Amniotic epithelial cell (primary cell): Measurements from ENCODE around the gene ALPK3.

Experiments used
- DNase-seq: peaks from one replicate; pipeline ENCODE4 v3.0.0-alpha.2; 2010; ENCODE audit warnings: low read depth

Gene ALPK3

DNA sequence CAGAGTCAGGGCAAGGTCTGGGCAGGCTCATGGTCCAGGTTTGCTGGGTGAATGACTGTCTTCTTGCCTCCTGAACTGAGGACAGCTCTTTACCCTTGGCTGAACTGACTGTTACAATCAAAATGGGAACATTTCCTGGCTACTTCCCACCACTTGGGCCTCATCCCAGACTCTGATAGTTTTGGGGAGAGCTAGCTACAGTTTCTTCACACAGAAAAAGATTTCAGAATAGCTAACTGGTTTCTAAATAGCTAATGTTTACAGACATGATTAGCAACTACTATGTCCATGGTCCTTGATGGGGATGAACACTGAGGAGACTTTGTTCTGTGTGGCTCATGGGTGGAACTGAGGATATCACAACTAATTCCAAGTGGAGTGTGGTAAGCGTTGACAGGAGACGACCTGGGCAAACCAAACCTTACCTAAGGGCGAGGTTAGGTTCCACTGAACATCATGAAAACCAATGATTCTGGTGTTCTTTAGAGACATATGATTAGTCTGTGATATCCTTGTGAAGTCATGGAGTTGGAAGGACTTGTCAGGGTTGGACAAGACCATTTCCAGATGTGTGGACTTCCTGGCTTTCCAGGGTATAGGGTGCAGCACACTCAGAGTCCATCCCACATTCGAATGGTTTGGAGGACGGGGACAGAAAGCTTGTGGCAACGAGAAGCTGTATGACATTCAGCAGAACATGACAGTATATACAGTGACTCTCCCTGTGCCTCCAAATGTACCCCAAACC, 7.3 kb downstream of the ALPK3 start:
- DNase-seq, result no peak

DNA sequence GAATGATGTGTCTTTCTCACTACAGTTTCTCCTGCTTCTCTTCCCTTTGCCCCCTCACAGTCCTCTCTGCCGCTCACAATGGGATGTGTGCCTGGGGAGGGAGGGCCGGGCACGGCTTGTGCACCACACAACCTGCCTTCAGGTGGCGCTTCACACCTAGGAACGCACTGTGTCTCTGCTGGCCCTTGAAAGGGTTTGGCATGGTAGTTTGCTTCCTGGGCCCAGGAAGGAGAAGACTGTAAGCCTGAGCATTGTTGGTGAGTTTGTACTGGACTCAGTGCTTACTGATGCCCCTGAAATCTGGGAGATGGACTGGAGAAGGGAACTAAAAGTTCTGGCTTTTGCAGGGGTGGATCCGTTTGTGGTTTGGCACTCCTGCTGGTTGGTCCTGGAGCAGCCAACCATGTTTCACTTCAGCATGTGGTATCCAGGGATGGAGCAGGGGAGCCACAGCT, 9.2 kb downstream of the ALPK3 start:
- DNase-seq, result peak; percentile 27

DNA sequence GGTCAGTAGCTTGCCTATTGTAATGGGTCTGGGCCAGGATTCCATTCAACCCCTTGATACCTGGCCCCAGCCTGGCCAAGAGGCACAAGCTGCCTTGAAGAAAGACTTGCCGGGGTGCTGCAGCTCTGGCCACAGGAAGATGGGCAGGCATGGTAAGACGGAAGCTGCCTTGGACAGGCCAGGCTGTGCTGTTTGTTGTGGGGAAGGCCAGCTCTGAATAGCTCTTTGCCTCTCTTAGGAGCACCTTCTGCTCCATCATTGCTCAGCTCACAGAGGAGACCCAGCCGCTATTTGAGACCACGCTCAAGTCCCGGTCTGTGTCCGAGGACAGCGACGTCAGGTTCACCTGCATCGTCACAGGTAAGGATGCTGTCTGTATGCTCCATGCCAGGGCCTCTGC, 10.1 kb downstream of the ALPK3 start:
- DNase-seq, result no peak

DNA sequence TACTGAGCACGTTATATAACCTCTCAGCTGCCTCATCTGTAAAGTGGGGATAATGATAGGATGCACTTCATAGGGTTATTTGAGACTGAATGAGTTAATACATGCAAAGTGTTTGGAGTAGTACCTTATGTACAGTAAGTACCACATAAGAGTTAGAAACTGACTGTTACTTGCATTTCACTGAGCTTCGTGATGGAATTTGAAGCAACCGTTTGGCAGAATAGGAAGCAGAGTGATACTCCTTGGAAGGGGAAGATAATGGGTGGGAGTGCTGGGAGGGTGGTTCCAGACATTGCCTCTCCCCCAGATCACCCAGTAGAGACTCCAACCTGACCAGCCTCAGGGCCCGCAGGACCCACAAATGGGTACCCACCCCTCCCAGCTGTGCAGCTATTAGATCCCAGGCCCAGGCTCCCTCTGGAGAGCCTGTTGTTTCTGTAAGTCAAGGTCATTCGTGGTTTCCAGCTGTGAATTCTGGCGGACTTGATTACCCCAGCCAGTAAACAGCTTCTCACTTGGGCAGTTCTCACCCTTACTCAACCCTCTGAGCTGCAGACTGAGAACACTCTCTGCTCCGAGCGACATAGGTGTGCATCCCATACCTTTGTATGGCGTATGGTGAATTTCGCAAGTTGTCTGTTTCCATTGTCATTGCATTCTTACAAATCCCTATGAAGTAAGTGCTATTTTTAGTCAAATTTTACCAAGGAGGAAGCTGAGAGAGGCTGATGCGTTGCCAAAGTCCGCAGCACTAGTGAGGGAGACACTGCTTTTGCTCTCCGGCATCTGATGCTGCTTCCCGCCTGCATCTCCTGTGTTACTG, 11.1 kb downstream of the ALPK3 start:
- peak; percentile 30 for DNase-seq

DNA sequence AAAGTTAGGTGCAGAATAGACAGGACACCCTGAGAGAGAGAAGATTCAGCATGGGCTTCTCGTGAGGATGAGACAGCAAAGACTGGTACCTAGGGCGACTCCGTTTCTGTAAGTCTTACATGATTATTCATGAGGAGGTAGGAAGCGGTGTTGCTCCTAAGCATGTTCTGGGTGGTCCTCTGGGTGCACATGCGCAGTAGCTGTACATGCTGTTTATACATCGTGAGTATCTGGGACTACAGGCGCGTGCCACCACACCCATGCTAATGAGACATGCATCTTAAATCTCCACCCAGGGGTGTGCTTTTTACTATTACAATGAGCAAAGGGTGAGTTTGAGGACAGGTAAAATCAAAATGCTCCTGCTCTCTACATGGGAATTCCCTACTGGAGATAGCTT, 12.3 kb downstream of the ALPK3 start:
- no peak for DNase-seq

DNA sequence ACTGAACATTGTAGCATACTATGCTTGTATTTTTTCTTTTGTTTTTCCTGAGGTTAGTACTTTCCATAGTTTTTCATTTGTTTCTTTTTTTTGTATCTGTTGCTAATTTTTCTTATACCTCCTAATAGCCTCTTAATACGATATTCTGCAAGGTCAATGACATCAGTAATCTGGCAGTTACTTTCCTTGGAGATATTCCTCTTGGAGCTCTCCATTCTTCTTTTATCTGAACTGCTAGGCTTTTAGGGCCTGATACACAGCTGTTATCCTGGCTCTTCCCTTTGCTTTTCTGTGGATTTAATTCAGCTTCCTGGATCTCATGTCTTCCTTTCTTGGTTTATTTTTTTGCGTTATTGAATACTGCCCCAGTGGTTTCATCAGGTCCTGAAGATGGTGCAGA, 12.9 kb downstream of the ALPK3 start:
- DNase-seq, result no peak

DNA sequence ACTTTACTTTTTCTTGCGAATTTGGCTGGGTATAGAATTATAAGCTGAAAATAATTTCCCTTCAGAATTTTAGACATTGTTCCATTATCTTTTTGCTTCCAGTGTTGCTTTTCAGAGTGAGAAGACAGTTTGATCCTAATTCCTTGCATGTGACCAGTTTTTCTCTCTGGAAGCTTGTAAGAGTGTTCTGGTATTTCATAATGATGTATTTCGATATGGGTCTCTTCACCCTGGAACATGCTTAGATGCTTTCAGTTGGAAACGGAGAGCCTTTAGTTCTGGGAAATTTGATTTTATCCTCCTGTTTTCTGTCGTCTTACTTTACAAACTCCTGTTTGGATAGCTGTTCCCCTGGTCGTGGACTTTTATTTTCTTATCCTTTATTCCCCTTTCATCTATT, 13.9 kb downstream of the ALPK3 start:
- DNase-seq, result no peak

DNA sequence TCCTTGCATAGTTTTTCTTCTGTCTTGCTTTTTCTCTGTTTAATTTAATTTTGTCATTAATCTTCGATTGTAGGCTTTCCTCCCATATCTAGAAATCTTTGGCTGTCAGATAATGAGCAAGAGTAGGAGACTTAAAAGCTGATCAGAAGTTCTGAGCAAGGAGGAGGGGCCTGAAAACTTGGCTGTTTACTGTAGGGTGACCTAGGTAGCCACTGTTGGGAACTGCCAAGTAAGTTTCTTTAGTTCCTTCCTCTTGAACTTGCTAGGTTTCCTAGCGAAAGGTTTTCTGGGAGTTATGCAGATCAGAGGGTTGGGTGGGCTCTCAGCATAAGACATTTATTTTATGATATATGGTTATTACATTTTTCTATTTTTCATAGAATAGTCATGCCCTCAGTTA, 14.5 kb downstream of the ALPK3 start:
- DNase-seq, result no peak

DNA sequence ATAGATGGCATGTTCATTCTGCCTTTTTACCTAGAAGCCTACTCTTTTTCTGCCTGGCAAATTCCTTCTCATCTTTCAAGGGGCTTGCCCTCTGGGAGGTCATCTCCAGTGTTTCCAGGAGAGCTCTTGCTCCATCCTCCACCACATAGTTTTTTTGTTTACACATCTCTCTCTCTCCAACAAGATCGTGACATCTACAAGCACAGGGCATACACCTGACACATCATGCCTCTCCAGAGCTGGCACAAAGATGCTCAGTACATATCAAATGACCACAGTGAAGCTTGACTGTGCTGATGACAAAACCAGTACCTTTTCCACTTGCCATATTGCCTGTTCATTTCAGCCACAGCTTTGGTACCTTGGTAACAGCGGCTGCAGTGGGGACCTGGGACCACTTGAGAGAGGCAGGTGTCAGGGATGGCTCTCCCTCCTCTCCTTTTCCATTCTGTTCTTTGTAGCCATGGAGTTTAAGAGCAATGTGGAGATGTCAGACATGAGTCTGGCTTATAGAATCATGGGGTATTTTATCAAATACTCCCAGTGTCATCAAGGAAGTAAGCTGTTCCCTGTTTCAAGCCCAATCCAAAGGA, 15.4 kb downstream of the ALPK3 start:
- DNase-seq, result no peak

DNA sequence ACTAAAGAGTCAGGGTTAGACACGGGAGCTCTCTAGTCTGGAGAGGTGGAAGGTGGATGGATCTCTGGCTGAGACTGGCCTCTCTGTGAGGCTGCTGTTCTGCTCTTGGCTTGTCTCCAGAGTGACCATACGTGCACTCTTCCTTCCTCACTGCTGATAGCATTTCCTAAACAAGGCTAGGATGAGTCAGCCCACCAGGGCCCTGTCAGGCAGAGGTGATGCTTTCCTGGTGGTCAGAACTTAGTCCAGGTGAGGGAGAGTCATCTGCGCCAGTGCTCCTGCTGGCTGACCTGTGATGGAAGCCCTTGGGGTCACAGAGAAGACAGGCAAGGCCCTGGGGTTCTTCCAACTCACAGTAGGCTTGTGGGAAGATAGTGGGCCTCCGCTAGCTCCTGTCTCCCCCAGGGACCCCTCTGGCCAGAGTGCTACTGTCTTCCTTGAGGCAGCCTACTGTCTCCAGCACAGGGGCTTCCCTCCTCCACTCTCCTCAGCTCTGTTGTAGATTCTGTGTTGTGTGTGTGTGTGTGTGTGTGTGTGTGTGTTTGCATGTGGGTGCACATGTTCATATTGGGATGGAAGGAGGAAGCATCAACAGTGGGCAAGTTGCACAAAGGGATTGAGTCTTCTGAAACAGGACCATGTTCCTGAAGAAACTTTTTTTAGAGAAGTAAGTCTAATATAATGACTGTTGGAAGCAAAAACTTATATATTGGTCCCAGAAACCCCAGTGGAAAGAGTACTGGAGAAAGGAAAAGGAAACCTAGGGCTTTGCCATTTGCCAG, 16.5 kb downstream of the ALPK3 start:
- DNase-seq, result peak; percentile 66

DNA sequence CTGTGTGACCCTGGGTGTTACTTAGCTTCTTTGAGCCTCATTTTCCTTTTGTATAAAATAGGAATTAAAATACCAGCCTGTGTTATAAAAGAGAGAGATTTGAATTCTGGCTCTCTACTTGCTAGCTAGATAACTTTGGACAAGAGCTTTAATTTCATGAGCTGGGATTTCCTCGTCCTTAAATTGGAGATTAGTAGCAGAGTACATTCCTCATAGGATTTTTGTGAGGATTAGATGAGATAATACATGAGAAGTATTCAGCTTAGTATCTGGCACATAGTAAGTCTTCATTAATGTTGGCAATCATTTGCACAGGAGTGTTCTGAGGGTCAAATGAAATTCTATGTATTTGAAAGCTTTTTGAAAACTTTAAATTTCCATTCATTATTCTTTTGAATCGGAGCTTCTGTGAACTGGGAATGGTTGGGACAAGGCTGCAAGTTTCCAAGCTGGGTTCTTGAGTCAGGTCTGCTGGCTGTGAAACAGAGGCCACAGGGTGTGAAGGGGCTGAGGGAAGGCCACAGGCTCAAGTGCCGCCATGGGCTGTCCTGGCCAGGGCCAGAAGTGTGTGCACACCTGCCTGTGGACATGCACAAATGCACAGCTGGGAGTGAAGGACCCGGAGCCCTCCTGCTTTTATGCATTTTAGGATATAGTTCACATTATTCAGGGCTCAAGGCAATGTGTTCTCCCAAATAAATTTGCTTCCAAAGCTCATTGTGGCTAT, 17.2 kb downstream of the ALPK3 start:
- DNase-seq, result no peak

DNA sequence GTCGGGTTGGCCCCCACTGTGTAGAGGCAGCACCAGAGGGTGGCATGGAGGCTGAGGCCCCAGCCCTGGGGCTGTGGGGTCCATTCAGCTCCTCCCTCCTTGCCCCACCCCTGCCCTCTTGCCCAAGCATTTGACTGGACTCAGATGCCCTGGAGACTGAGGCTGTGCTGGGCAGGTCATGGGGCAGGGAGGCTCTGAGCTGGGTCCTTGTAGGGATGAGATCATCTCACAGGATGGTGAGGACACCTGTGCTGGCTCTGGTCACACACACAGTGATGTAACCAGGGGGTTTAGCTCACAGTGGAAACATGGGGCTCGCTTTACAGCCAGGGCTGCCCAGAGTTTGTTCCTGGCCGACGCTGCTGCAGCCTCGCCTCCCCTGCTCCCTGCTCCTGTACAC, 17.8 kb downstream of the ALPK3 start:
- DNase-seq, result no peak

DNA sequence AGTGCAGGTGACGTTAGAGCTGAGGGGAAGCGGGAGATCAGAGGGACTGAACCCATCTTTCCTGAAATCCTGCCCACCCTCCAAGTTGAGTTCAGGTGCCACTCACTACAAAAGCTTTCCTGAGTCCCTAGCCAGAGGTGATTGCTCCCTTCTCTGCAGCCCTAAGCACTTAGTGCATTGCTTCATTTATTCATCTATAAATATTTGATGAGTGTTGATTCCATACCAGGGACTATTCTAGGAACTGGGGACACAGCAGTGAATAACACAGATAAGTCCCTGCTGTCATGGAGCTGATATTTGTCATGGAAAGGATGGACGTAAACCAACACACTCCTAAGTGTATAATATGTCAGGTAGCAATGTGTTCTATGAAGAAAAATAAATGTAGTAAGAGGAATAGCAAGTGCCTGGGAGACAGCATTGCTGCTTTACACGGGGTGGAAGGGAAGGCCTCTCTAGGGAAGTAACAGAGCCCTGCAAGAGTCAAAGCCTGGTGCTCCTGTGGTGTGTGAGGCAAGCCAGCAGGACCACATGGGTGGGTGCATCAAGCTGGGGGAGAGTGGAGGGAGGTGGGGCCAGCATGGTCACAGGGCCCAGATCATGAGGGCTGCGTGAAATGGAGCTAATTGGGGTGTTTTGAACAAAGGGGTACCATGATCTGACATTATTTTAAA, 18.6 kb downstream of the ALPK3 start:
- no peak for DNase-seq

DNA sequence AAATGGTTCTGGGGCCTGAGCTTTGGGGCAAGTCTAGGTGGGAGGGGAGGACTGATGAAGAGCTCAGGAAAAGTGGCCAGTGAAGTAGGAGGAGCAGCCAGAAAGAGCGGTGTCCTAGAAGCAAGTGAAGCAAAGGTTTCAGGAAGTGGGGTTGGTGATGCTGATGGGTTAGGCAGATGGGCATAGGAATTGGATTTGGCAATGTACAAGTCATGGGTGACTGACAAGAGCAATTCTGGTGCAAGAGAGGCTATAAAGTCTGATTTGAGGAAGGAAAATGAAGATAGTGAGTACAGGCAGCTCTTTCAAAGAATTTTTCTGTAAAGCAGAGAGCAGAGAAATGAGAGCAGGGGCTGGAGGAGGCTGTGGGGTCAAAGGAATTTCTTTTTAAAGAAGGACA, 19.7 kb downstream of the ALPK3 start:
- DNase-seq, result no peak

DNA sequence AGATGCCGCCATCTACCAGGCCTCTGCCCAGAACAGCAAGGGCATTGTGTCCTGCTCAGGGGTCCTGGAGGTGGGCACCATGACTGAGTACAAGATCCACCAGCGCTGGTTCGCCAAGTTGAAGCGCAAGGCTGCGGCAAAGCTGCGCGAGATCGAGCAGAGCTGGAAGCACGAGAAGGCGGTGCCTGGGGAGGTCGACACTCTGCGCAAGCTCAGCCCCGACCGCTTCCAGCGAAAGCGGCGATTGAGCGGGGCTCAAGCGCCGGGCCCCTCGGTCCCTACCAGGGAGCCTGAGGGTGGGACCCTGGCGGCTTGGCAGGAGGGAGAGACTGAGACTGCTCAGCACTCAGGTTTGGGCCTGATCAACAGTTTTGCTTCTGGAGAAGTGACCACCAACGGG, 22.6 kb downstream of the ALPK3 start:
- no peak for DNase-seq

DNA sequence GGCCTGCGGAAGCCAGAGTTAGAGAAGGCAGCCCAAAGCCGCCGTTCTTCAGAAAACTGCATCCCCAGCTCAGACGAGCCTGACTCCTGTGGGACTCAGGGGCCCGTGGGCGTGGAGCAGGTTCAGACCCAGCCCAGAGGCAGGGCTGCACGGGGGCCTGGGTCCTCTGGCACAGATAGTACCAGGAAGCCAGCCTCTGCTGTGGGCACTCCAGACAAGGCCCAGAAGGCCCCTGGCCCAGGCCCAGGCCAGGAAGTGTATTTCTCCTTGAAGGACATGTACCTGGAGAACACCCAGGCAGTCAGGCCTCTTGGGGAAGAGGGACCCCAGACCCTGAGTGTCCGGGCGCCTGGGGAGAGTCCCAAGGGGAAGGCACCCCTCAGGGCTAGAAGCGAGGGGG, 23.1 kb downstream of the ALPK3 start:
- no peak for DNase-seq

DNA sequence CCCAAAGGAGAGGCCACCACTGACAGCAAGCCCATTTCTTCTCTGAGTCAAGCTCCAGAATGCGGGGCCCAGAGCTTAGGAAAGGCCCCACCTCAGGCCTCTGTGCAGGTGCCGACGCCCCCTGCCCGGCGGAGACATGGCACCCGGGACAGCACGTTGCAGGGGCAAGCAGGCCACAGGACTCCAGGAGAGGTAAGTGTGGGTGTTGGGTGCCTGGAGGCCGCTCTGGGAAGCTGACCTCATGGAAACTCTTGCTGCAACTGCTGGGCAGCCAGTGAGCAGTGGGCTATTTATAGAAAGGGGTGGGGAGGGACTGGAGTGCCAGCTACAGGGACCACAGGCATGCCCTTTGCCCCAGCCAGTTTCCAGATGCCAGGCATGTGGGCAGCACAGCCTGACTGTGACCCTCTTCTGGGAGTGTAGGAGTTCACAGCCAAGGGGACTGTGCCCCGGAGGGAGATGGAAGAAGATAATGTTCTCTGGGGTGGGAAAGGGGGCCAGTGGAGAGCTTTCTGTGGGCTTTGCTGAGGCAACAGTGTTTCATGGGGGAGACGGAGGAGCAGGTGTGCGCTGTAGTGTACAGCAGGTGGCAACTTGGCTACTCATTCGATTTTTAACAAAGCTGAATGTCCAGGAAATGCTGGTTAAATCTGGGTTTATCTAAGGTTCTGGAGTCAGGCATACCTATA, 23.7 kb downstream of the ALPK3 start:
- DNase-seq, result peak; percentile 82

DNA sequence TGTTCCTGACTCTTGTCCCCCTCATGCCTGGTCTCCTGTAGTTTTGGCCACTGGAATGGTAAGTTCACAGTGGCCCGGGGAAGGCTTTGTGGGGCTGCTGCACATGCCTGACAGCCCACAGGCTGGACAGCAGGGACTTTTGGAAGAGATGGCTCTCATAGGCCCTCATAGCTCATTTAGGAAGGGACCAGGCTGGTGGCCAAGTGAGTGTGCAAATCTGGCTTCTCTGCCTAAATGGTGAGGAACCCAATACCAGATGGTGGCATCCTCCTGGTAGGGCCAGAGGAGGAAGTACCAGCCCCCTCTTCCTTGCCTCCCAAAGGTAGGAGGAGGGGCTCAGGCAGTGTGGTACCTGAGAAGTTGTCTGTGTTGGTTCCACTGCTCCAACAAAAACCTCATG, 25.6 kb downstream of the ALPK3 start:
- DNase-seq, result no peak

DNA sequence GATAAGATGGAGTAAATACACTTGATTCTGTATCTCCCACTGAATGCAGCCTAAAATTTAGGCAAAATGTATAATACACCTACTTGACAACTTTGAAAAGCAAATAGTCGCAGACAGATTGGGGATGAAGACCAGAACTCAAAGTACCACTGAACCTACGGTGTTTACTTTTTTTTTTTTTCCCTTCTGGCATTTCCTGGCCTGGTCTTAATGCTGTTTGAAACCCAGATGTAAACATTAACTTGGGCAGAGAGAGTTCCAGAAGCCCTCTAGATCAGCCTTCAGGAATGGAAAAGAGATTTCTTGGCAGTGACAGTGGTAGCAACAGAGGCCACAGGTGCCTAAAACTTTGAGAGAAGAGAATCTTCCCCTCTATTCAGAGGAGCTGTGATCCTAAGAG, 27.8 kb downstream of the ALPK3 start:
- DNase-seq, result no peak

DNA sequence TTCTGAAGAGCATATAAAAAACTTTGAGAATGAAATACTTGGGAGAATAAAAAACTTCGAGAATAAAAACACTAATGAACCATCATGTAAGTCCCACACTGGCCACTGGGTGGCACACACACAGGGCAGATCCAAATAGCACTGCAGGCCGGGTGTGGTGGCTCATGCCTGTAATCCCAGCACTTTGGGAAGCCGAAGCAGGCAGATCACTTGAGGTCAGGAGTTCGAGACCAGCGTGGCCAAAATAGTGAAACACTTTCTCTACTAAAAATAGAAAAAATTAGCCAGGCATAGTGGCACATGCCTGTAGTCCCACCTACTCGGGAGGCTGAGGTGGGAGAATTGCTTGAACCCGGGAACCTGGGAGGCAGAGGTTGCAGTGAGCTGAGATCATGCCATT, 28.5 kb downstream of the ALPK3 start:
- DNase-seq, result peak; percentile 69

DNA sequence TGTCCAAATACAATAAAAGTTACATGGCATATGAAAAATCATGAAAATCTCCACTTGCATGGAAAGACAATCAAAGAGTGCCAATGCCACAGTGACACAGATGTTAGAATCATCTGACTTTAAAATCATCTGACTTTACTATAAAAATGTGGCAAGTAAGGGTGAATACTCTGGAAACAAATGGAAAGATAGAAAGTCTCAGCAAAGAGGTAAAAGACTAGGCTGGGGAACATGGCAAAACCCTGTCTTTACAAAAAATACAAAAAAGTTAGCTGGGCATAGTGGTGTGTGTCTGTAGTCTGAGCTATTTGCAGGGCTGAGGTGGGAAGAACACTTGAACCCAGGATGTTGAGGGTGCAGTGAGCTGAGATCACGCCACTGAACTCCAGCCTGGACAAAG, 29.1 kb downstream of the ALPK3 start:
- no peak for DNase-seq
